Measurements from ENCODE around the gene TMEM208.
A peak's percentile ranks its signal among the peaks of the same experiment; 100 is the strongest.

TMEM208 gene

DNA sequence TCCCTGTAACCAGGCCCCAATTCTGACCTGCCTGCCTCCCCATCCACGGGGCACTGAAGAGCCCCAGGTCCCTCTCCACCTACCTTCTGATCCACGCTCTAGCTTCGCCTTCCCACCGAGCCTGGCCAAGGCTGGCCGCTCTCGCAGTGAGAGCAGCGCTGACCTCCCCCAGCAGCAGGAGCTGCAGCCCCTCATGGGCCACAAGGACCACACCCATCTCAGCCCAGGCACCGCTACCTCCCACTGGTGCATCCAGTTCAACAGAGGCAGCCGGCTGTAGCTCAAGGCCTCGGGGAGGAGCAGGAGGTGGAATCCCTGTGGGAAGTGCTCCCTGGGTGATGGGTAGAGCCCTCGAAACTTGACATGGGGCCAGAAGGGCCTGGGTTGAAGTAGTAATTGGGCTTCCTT lies 44.0 kb downstream of the TMEM208 start:
- TF ChIP-seq CTCF (conservative IDR thresholded peaks at IDR 0.05; ENCODE audit: low read depth, low read length), result no peak
- DNase-seq (ENCODE audit: low read depth), result no peak
- no peak overlapping the region for H3K4me3 ChIP-seq (ENCODE audit: low read depth, low read length)

DNA sequence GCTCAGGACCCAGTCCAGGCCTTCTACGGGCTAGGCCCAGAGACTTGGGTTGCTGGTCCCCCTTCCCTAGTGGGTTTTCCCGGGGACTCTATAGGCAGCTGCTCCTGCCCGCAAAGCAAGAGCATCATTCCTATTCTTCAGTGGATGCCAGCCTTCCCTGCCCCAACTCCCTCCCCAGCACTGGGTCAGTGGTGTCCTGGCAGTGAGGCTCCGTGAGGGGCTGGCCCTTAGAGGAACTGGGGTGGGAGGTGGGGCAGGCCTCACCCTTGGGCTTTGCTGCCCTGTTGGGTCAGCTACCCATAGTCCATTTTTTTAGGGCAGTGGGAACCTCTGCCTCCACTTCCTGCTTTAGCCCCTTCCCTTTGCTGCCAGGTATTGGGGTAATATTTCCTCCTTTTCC lies 44.5 kb downstream of the TMEM208 start:
- H3K4me3 ChIP-seq (ENCODE audit: low read depth, low read length), result no peak overlapping the region
- no peak for TF ChIP-seq CTCF (conservative IDR thresholded peaks at IDR 0.05; ENCODE audit: low read depth, low read length)
- DNase-seq (ENCODE audit: low read depth), result no peak

DNA sequence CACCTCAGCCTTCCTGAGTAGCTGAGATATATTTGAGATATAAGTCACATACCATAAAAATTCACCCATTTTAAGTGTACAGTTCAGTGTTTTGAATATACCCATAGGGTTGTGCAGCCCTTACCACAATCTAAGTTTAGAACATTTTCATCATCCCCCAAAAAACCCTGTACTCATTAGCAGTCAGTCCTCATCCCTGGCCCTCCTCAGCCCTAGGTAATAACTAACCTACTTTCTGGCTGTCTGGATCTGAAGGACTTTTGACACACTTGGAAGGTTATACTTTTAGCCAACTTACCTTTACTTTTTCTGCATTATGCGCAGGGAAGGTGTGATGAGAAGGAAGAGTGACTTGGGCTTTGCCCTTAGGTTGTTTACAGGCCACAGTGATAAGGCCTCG lies 48.4 kb downstream of the TMEM208 start:
- no peak for DNase-seq (ENCODE audit: low read depth)
- TF ChIP-seq CTCF (conservative IDR thresholded peaks at IDR 0.05; ENCODE audit: low read depth, low read length), result no peak
- H3K4me3 ChIP-seq (ENCODE audit: low read depth, low read length), result no peak overlapping the region

- H3K4me3 ChIP-seq (ENCODE audit: low read depth, low read length), result peak overlapping the region; percentile 53
- DNase-seq (ENCODE audit: low read depth), result peak; percentile 98
- no peak for TF ChIP-seq CTCF (conservative IDR thresholded peaks at IDR 0.05; ENCODE audit: low read depth, low read length)
Measured at GRCh38 chr16:67277294-67277998, 50.5 kb downstream of the TMEM208 start.

- no peak for TF ChIP-seq CTCF (conservative IDR thresholded peaks at IDR 0.05; ENCODE audit: low read depth, low read length)
- H3K4me3 ChIP-seq (ENCODE audit: low read depth, low read length), result peak overlapping the region; percentile 53
- peak; percentile 38 for DNase-seq (ENCODE audit: low read depth)
Measured at GRCh38 chr16:67277999-67278772, 51.3 kb downstream of the TMEM208 start.

Data from choroid plexus epithelial cell (primary cell).